ENCODE results near the gene PCGF3.
"Not testable (repeated sequence)": the region's sequence is repeated elsewhere in the genome, so short reads cannot be mapped to it uniquely, and the experiment has no call there.

Gene PCGF3

GRCh38 chr4:668219-668618 lies 37.4 kb upstream of the PCGF3 start:
- not testable (repeated sequence) for DNase-seq (ENCODE audit: low read depth)

- not testable (repeated sequence) for DNase-seq (ENCODE audit: low read depth)
Measured at GRCh38 chr4:669806-670559, 35.6 kb upstream of the PCGF3 start.

- no peak for DNase-seq (ENCODE audit: low read depth)
Measured at GRCh38 chr4:671769-672168, 33.9 kb upstream of the PCGF3 start.

GRCh38 chr4:673349-674091 lies 32.1 kb upstream of the PCGF3 start:
- peak; percentile 38 for DNase-seq (ENCODE audit: low read depth)

- DNase-seq (ENCODE audit: low read depth): peak; percentile 95
Measured at GRCh38 chr4:674172-675035, 31.2 kb upstream of the PCGF3 start, which contains the start of the genes ATP5ME and MYL5. ATP5ME (minus strand) TSS chr4:674276; CDS start chr4:674247, 29 bp downstream. MYL5 (plus strand) TSS chr4:674542; CDS start chr4:678027, 3,485 bp downstream.

GRCh38 chr4:675036-675882 lies 30.4 kb upstream of the PCGF3 start:
- no peak for DNase-seq (ENCODE audit: low read depth)

- no peak for DNase-seq (ENCODE audit: low read depth)
Measured at GRCh38 chr4:675980-676870, 29.4 kb upstream of the PCGF3 start.

- no peak for DNase-seq (ENCODE audit: low read depth)
Measured at GRCh38 chr4:676871-677235, 28.8 kb upstream of the PCGF3 start.

- DNase-seq (ENCODE audit: low read depth): no peak
Measured at GRCh38 chr4:677431-678293, 28.0 kb upstream of the PCGF3 start.

GRCh38 chr4:678331-679103 lies 27.1 kb upstream of the PCGF3 start:
- DNase-seq (ENCODE audit: low read depth): no peak

GRCh38 chr4:679104-679481 lies 26.5 kb upstream of the PCGF3 start:
- no peak for DNase-seq (ENCODE audit: low read depth)

- DNase-seq (ENCODE audit: low read depth): no peak
Measured at GRCh38 chr4:679629-680028, 26.0 kb upstream of the PCGF3 start.

- DNase-seq (ENCODE audit: low read depth): no peak
Measured at GRCh38 chr4:680091-680490, 25.5 kb upstream of the PCGF3 start.

GRCh38 chr4:680551-680927 lies 25.1 kb upstream of the PCGF3 start:
- DNase-seq (ENCODE audit: low read depth): peak; percentile 50

GRCh38 chr4:680928-681645 lies 24.5 kb upstream of the PCGF3 start:
- DNase-seq (ENCODE audit: low read depth): peak; percentile 52

- no peak for DNase-seq (ENCODE audit: low read depth)
Measured at GRCh38 chr4:681736-682451, 23.7 kb upstream of the PCGF3 start.

GRCh38 chr4:682490-683172 lies 23.0 kb upstream of the PCGF3 start:
- DNase-seq (ENCODE audit: low read depth): no peak
